A673 (cell line): ENCODE measurements around the gene PHLDB2. TPM values are rescaled to one million over a fixed set of nuclear protein-coding genes. Genes with fewer than 3 reads are reported as not detected.
A peak's percentile ranks its signal among the peaks of the same experiment; 100 is the strongest.

ENCODE experiments used
- BruUV-seq: library from RNA; stranded (reverse); fragments of 400-500 nt; replicated peaks from 2 replicates; lab custom pipeline; 2021; lab: Mats Ljungman, UMichigan
- CTCF ChIA-PET: fragments of 300-600 bp; sonication (Branson Sonifier 250); formaldehyde crosslinking; loops from one replicate; lab custom pipeline; 2022; ENCODE audit warnings: antibody characterized with exemption; lab: Charles Lee
- POLR2A ChIA-PET: fragments of 300-600 bp; sonication (Branson Sonifier 250); formaldehyde crosslinking; loops from one replicate; lab custom pipeline; 2022; ENCODE audit warnings: antibody characterized with exemption; ENCODE audit not compliant: low non-redundant PET; lab: Charles Lee
- DNase-seq: peaks from one replicate; pipeline ENCODE4 v3.0.0-alpha.2; 2015; ENCODE audit warnings: low spot score
- H3K27ac ChIP-seq: fragments of 200-600 bp; sonication (generic); 2 replicates; pipeline ENCODE4 v1.5.1; 2016; ENCODE audit warnings: mixed run types, low read depth, mild to moderate bottlenecking, mixed read lengths, antibody characterized with exemption, low read length; ENCODE audit not compliant: poor library complexity, severe bottlenecking
- H3K27me3 ChIP-seq: fragments of 200-600 bp; sonication (generic); replicated peaks from 2 replicates; pipeline ENCODE4 v1.6.1; 2017; ENCODE audit warnings: mixed run types, low read depth, mild to moderate bottlenecking, mixed read lengths, antibody characterized with exemption, low read length; ENCODE audit not compliant: insufficient read depth, poor library complexity
- H3K36me3 ChIP-seq: fragments of 200-600 bp; sonication (generic); 2 replicates; pipeline ENCODE4 v1.6.1; 2016; ENCODE audit warnings: mixed run types, mild to moderate bottlenecking, mixed read lengths, antibody characterized with exemption, low read length; ENCODE audit not compliant: insufficient read depth, poor library complexity, severe bottlenecking
- H3K4me1 ChIP-seq: fragments of 200-600 bp; sonication (generic); 2 replicates; pipeline ENCODE4 v1.6.1; 2017; ENCODE audit warnings: mixed run types, mild to moderate bottlenecking, mixed read lengths, antibody characterized with exemption, low read length; ENCODE audit not compliant: insufficient read depth, poor library complexity, severe bottlenecking
- H3K4me3 ChIP-seq: fragments of 200-600 bp; sonication (generic); 2 replicates; pipeline ENCODE4 v1.5.1; 2016; ENCODE audit warnings: low read depth, mixed run types, mild to moderate bottlenecking, mixed read lengths, low read length; ENCODE audit not compliant: poor library complexity, severe bottlenecking
- H3K9me3 ChIP-seq: fragments of 200-600 bp; sonication (generic); 2 replicates; pipeline ENCODE4 v1.6.1; 2016; ENCODE audit warnings: mixed run types, low read depth, mild to moderate bottlenecking, mixed read lengths, antibody characterized with exemption, low read length; ENCODE audit not compliant: poor library complexity, severe bottlenecking
- EZH2 ChIP-seq: fragments of 200-600 bp; sonication (generic); IDR thresholded peaks from 2 replicates; pipeline ENCODE4 v1.6.1; 2017; ENCODE audit warnings: borderline replicate concordance, low read depth, mild to moderate bottlenecking, mixed read lengths, antibody characterized with exemption, low read length; ENCODE audit not compliant: poor library complexity, severe bottlenecking
- intact Hi-C: fragments of 100-400 bp; cut with micrococcal nuclease; formaldehyde crosslinking; loops from one replicate; pipeline ENCODE4 v1.10.0; 2022; ENCODE audit not compliant: unreplicated experiment
- total RNA-seq: library from RNA; stranded (reverse); gene quantifications from 2 replicates; pipeline ENCODE4 v1.2.3, GENCODE V29; 2021
- TF ChIP-seq, protein P1 (sequence below): fragments of 300-800, 200-600 bp; sonication (generic); conservative IDR thresholded peaks from 2 replicates; pipeline ENCODE4 v1.5.1; 2017; ENCODE audit warnings: low read depth, mild to moderate bottlenecking, antibody characterized with exemption, low read length, moderate library complexity, mixed read lengths

The PHLDB2 gene
- total RNA-seq, 1 experiment from 2014 or later: 13.1 TPM

- Histone ChIP-seq H3K4me1 (peaks cover 18% of the 10 kb centered on the region), H3K27ac (no peak overlapping the region), H3K9me3 (no peaks in the 10 kb centered on the region), H3K36me3 (no peaks in the 10 kb centered on the region), H3K27me3 (no peaks in the 10 kb centered on the region), H3K4me3 (no peak overlapping the region)
- TF ChIP-seq, protein P1, sequence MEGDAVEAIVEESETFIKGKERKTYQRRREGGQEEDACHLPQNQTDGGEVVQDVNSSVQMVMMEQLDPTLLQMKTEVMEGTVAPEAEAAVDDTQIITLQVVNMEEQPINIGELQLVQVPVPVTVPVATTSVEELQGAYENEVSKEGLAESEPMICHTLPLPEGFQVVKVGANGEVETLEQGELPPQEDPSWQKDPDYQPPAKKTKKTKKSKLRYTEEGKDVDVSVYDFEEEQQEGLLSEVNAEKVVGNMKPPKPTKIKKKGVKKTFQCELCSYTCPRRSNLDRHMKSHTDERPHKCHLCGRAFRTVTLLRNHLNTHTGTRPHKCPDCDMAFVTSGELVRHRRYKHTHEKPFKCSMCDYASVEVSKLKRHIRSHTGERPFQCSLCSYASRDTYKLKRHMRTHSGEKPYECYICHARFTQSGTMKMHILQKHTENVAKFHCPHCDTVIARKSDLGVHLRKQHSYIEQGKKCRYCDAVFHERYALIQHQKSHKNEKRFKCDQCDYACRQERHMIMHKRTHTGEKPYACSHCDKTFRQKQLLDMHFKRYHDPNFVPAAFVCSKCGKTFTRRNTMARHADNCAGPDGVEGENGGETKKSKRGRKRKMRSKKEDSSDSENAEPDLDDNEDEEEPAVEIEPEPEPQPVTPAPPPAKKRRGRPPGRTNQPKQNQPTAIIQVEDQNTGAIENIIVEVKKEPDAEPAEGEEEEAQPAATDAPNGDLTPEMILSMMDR: no peak
- no peak for TF ChIP-seq EZH2
- ChIA-PET CTCF (no interaction called here), POLR2A (no interaction called here)
- intact Hi-C loops: no loop called here
- no TSS peak for BruUV-seq
- DNase-seq: no peak
Observed at GRCh38 chr3:112004669-112005068, 145.6 kb downstream of the PHLDB2 start.

DNA sequence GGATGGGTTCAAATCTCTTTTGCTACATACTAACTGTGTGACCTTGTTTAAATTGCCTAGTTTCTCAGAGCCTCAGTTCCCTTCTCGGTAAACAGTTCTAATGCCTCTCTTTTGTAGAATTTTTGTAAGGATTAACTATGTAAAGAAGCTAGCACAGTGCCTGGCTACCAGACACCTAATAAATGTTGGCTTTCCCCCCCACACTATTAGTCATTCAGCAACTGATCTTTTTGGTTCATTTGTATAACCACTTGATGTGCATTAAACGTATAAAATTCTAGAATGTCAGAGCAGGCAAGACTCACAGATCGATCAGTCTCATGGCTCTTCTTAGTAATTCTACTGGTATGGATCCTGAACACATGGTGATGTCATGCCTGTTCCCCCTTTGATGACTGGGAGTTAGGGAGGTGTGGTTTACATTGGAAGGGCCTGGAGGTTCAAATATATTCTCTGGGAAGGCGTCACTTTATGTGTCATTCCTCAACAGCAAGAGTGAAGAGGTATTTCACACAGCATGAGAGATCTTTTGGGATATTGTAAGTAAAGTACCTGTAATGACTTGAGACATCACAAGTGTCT is 146.1 kb downstream of the PHLDB2 start:
- ChIA-PET CTCF (no interaction called here), POLR2A (no interaction called here)
- Histone ChIP-seq H3K27me3 (no peaks in the 10 kb centered on the region), H3K4me3 (no peak overlapping the region), H3K27ac (no peak overlapping the region), H3K4me1 (peaks cover 21% of the 10 kb centered on the region), H3K36me3 (no peaks in the 10 kb centered on the region), H3K9me3 (no peaks in the 10 kb centered on the region)
- no peak for DNase-seq
- no TSS peak for BruUV-seq
- intact Hi-C loops: no loop called here
- no peak for TF ChIP-seq EZH2
- TF ChIP-seq, protein P1: no peak

DNA sequence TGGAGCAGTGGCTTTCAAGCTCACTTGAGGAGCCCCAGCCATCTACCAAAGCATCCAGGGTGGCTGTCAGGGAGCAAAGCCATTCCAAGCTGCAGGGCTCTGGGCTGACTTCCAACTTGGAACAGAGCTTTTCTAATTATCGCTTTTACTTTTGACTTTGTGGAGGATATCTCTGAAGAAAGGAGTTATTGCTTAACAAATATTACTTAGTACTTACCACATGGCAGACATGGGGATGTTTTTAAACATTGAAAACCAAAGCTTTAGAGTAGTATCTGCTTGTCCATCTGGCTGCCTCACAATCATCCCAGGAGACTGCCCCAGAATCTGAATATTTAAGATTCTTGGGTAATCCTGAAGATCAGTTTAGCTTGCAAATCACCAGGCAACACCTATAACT is 148.6 kb downstream of the PHLDB2 start:
- TF ChIP-seq EZH2: no peak
- no peaks in the 10 kb centered on the region for H3K27me3 ChIP-seq
- H3K9me3 ChIP-seq: no peaks in the 10 kb centered on the region
- H3K4me3 ChIP-seq: no peak overlapping the region
- peaks cover 31% of the 10 kb centered on the region for H3K4me1 ChIP-seq
- ChIA-PET CTCF (interaction anchor here (0.9 to 1.0 kb wide), 2 partner anchors 19 to 292 kb away, joined by 3 read pairs; no protein-coding TSS in a partner anchor), POLR2A (no interaction called here)
- intact Hi-C loops: no loop called here
- H3K36me3 ChIP-seq: no peaks in the 10 kb centered on the region
- no TSS peak for BruUV-seq
- H3K27ac ChIP-seq: no peak overlapping the region
- peak; percentile 55 for DNase-seq

- Histone ChIP-seq H3K27me3 (no peaks in the 10 kb centered on the region), H3K27ac (no peak overlapping the region), H3K9me3 (no peaks in the 10 kb centered on the region), H3K36me3 (no peaks in the 10 kb centered on the region), H3K4me3 (no peak overlapping the region), H3K4me1 (peaks cover 39% of the 10 kb centered on the region)
- no TSS peak for BruUV-seq
- no peak for TF ChIP-seq EZH2
- TF ChIP-seq, protein P1: no peak
- ChIA-PET POLR2A (no interaction called here), CTCF (no interaction called here)
- intact Hi-C loops: no loop called here
- DNase-seq: no peak
Observed at GRCh38 chr3:112009670-112010069, 150.6 kb downstream of the PHLDB2 start.
